ENCODE results near the gene LYSMD3. TPM values are rescaled to one million over a fixed set of nuclear protein-coding genes. Genes with fewer than 3 reads are reported as not detected.

LYSMD3 gene
- total RNA-seq, 1 experiment from 2014 or later = 14.0 TPM

GRCh38 chr5:90494043-90494442 lies 35.3 kb downstream of the LYSMD3 start:
- no peak overlapping the region for H3K27ac ChIP-seq (ENCODE audit: low read depth, low read length, poor library complexity, severe bottlenecking)
- TF ChIP-seq CTCF (conservative IDR thresholded peaks at IDR 0.05; ENCODE audit: low read depth, low read length) = no peak
- no peak for TF ChIP-seq EZH2 (IDR thresholded peaks at IDR 0.05; ENCODE audit: borderline replicate concordance, low read depth, low read length, poor library complexity, severe bottlenecking)
- no TSS peak for BruUV-seq (replicated peaks)
- peaks cover 4% of the 10 kb centered on the region for H3K9me3 ChIP-seq (ENCODE audit: low read depth, low read length, poor library complexity, severe bottlenecking)
- no peaks in the 10 kb centered on the region for H3K27me3 ChIP-seq (replicated peaks; ENCODE audit: insufficient read depth, low read depth, low read length, poor library complexity)
- no peak for DNase-seq (ENCODE audit: low spot score)
- no peaks in the 10 kb centered on the region for H3K4me1 ChIP-seq (ENCODE audit: insufficient read depth, low read length, poor library complexity, severe bottlenecking)
- H3K36me3 ChIP-seq (ENCODE audit: insufficient read depth, low read length, poor library complexity, severe bottlenecking) = no peaks in the 10 kb centered on the region
- H3K4me3 ChIP-seq (ENCODE audit: low read depth, low read length, poor library complexity, severe bottlenecking) = no peak overlapping the region
- POLR2A ChIA-PET (ENCODE audit: low non-redundant PET) = no interaction called here
- CTCF ChIA-PET = no interaction called here
- intact Hi-C loops (cut with micrococcal nuclease; ENCODE audit: unreplicated experiment) = no loop called here

- ChIA-PET POLR2A (ENCODE audit: low non-redundant PET) (no interaction called here), CTCF (no interaction called here)
- Histone ChIP-seq H3K36me3 (ENCODE audit: insufficient read depth, low read length, poor library complexity, severe bottlenecking) (no peaks in the 10 kb centered on the region), H3K27ac (ENCODE audit: low read depth, low read length, poor library complexity, severe bottlenecking) (no peak overlapping the region), H3K4me1 (ENCODE audit: insufficient read depth, low read length, poor library complexity, severe bottlenecking) (no peaks in the 10 kb centered on the region), H3K9me3 (ENCODE audit: low read depth, low read length, poor library complexity, severe bottlenecking) (no peaks in the 10 kb centered on the region), H3K4me3 (ENCODE audit: low read depth, low read length, poor library complexity, severe bottlenecking) (no peak overlapping the region), H3K27me3 (replicated peaks; ENCODE audit: insufficient read depth, low read depth, low read length, poor library complexity) (no peaks in the 10 kb centered on the region)
- BruUV-seq (replicated peaks) = no TSS peak
- DNase-seq (ENCODE audit: low spot score) = no peak
- no peak for TF ChIP-seq CTCF (conservative IDR thresholded peaks at IDR 0.05; ENCODE audit: low read depth, low read length)
- TF ChIP-seq EZH2 (IDR thresholded peaks at IDR 0.05; ENCODE audit: borderline replicate concordance, low read depth, low read length, poor library complexity, severe bottlenecking) = no peak
- intact Hi-C loops (cut with micrococcal nuclease; ENCODE audit: unreplicated experiment) = no loop called here
Observed at GRCh38 chr5:90488791-90489190, 40.6 kb downstream of the LYSMD3 start.

- CTCF ChIA-PET = no interaction called here
- TF ChIP-seq CTCF (conservative IDR thresholded peaks at IDR 0.05; ENCODE audit: low read depth, low read length) (no peak), EZH2 (IDR thresholded peaks at IDR 0.05; ENCODE audit: borderline replicate concordance, low read depth, low read length, poor library complexity, severe bottlenecking) (no peak)
- H3K4me3 ChIP-seq (ENCODE audit: low read depth, low read length, poor library complexity, severe bottlenecking) = no peak overlapping the region
- H3K9me3 ChIP-seq (ENCODE audit: low read depth, low read length, poor library complexity, severe bottlenecking) = no peaks in the 10 kb centered on the region
- H3K27me3 ChIP-seq (replicated peaks; ENCODE audit: insufficient read depth, low read depth, low read length, poor library complexity) = no peaks in the 10 kb centered on the region
- no TSS peak for BruUV-seq (replicated peaks)
- H3K27ac ChIP-seq (ENCODE audit: low read depth, low read length, poor library complexity, severe bottlenecking) = no peak overlapping the region
- no peak for DNase-seq (ENCODE audit: low spot score)
- H3K4me1 ChIP-seq (ENCODE audit: insufficient read depth, low read length, poor library complexity, severe bottlenecking) = no peaks in the 10 kb centered on the region
- H3K36me3 ChIP-seq (ENCODE audit: insufficient read depth, low read length, poor library complexity, severe bottlenecking) = no peaks in the 10 kb centered on the region
- intact Hi-C loops (cut with micrococcal nuclease; ENCODE audit: unreplicated experiment) = no loop called here
- POLR2A ChIA-PET (ENCODE audit: low non-redundant PET) = interaction anchor here (0.7 kb wide), 1 partner anchor 8 kb away, joined by 5 read pairs; no protein-coding TSS in a partner anchor
Observed at GRCh38 chr5:90484540-90484939, 44.8 kb downstream of the LYSMD3 start.
